GM12878 (cell line): ENCODE results near the gene BTNL9.

Experiments used
- CEBPB ChIP-seq, 2 experiments: fragments of 150-350 bp in 1 of 2; IDR thresholded peaks; 2 replicates each; pipeline ENCODE4 v1.6.1; 2012 to 2014; ENCODE audit warnings: low read depth in 2 of 2, low read length in 2 of 2, borderline replicate concordance in 1 of 2, inconsistent platforms in 1 of 2
- RFX5 ChIP-seq: IDR thresholded peaks from 2 replicates; pipeline ENCODE4 v1.6.1; 2011; ENCODE audit warnings: low read depth, low read length, improper control_type of control experiment
- TF ChIP-seq, protein P1 (sequence below), 3 experiments: IDR thresholded peaks in 2 of 3; conservative IDR thresholded peaks in 1 of 3; 2 replicates each; pipeline ENCODE4 v1.5.1; 2011; ENCODE audit warnings: low read depth in 3 of 3, low read length in 3 of 3, mild to moderate bottlenecking in 3 of 3, control low read depth in 2 of 3, moderate library complexity in 2 of 3, inconsistent platforms in 1 of 3, mixed read lengths in 1 of 3; ENCODE audit not compliant: control insufficient read depth in 2 of 3, insufficient read depth in 1 of 3; ENCODE audit errors: extremely low read depth in 1 of 3

- no peak for TF ChIP-seq RFX5
- TF ChIP-seq, protein P1, sequence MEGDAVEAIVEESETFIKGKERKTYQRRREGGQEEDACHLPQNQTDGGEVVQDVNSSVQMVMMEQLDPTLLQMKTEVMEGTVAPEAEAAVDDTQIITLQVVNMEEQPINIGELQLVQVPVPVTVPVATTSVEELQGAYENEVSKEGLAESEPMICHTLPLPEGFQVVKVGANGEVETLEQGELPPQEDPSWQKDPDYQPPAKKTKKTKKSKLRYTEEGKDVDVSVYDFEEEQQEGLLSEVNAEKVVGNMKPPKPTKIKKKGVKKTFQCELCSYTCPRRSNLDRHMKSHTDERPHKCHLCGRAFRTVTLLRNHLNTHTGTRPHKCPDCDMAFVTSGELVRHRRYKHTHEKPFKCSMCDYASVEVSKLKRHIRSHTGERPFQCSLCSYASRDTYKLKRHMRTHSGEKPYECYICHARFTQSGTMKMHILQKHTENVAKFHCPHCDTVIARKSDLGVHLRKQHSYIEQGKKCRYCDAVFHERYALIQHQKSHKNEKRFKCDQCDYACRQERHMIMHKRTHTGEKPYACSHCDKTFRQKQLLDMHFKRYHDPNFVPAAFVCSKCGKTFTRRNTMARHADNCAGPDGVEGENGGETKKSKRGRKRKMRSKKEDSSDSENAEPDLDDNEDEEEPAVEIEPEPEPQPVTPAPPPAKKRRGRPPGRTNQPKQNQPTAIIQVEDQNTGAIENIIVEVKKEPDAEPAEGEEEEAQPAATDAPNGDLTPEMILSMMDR (IDR thresholded peaks at IDR 0.05 in 2 of 3, conservative IDR thresholded peaks at IDR 0.05 in 1 of 3; ENCODE audit: control insufficient read depth in 2 of 3, extremely low read depth in 1 of 3, insufficient read depth in 1 of 3, low read depth in 3 of 3, low read length in 3 of 3): no peak
- no peak for TF ChIP-seq CEBPB (IDR thresholded peaks at IDR 0.05; ENCODE audit: borderline replicate concordance in 1 of 2, low read depth in 2 of 2, low read length in 2 of 2)
Observed at GRCh38 chr5:181044662-181045305, 4.7 kb downstream of the BTNL9 start.
